ENCODE data around the gene EPS15.

The EPS15 gene

DNA sequence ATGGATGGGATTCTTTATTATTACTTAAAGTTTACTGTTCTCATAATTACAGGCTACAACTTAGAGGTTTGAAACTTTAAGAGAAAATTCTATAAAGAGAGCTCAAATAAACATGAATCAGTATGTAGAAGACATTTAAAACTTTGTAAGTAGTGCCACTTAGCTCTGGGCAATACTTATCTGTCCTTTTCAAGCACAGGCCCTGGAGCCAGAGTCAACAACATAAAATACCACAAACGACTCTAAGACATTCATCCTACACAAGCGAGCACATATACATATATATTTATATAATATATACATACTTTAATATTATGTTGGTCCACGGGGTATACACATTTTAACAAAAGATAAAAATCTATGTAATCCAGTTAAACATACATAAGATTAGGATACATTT lies 164.7 kb downstream of the EPS15 start:
- TF ChIP-seq, protein P1, sequence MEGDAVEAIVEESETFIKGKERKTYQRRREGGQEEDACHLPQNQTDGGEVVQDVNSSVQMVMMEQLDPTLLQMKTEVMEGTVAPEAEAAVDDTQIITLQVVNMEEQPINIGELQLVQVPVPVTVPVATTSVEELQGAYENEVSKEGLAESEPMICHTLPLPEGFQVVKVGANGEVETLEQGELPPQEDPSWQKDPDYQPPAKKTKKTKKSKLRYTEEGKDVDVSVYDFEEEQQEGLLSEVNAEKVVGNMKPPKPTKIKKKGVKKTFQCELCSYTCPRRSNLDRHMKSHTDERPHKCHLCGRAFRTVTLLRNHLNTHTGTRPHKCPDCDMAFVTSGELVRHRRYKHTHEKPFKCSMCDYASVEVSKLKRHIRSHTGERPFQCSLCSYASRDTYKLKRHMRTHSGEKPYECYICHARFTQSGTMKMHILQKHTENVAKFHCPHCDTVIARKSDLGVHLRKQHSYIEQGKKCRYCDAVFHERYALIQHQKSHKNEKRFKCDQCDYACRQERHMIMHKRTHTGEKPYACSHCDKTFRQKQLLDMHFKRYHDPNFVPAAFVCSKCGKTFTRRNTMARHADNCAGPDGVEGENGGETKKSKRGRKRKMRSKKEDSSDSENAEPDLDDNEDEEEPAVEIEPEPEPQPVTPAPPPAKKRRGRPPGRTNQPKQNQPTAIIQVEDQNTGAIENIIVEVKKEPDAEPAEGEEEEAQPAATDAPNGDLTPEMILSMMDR (IDR thresholded peaks at IDR 0.05; ENCODE audit: extremely low read depth, missing control alignments): no peak
- DNase-seq (ENCODE audit: low spot score): no peak

DNA sequence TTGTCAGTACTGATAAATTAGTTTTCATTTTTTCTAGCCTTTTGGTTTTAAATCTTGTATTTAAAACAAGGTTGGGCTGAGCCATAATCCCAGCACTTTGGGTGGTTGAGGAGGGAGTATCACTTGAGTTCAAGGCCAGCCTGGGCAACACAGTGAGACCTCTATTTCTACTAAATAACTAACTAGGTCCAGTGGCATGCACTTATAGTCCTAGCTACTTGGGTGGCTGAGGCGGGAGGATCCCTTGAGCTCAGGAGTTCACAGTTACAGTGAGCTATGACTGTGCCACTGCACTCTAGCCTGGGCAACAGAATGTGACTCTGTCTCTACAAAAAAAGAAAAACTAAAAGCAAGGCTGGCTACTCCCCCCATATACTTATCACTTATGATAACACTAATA lies 167.2 kb downstream of the EPS15 start:
- TF ChIP-seq, protein P1 (IDR thresholded peaks at IDR 0.05; ENCODE audit: extremely low read depth, missing control alignments): no peak
- DNase-seq (ENCODE audit: low spot score): no peak

DNA sequence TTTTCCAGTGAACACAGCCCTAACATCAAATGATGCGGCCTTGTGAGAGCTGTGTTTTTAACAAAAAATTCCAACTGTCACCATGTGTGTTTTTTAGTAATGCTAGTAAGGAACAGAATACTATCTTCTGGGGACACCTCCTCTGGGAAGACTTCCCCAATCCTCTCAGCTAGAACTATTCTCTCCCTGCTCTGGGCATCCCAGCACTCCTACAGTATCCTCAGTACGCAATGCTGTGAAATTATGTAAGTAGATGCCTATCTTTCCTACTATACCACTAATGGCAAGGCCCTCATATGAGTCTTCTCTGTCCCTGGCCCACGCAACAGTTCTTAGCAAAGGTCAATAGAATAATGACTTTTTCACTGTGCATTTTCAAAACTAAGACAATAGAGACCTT lies 169.2 kb downstream of the EPS15 start:
- DNase-seq (ENCODE audit: low spot score): no peak
- TF ChIP-seq, protein P1 (IDR thresholded peaks at IDR 0.05; ENCODE audit: extremely low read depth, missing control alignments): no peak

DNA sequence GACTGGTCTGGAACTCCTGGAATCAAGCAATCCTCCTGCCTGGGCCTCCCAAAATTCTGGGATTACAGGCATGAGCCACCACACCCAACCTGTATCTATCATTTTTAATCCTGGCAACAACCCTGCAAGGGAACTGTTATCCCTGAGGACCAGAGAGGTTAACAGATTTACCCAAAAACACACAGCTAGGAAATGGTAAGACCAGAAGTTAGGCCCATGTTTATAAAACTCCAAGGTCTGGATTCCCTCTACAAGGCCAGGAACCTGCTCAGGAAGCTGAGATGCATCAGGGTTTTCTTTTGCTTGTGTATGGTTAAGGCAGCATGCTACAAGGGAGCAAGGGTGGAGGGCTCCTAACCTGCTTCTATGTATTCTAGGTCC lies 170.9 kb downstream of the EPS15 start:
- DNase-seq (ENCODE audit: low spot score): no peak

GRCh38 chr1:51347398-51348146 lies 171.5 kb downstream of the EPS15 start:
- no peak for DNase-seq (ENCODE audit: low spot score)
- TF ChIP-seq, protein P1 (IDR thresholded peaks at IDR 0.05; ENCODE audit: extremely low read depth, missing control alignments): no peak

More for the DNA sequence above, 170.9 kb downstream of the EPS15 start:
- TF ChIP-seq, protein P1 (IDR thresholded peaks at IDR 0.05; ENCODE audit: extremely low read depth, missing control alignments): no peak

- TF ChIP-seq, protein P1 (IDR thresholded peaks at IDR 0.05; ENCODE audit: extremely low read depth, missing control alignments): no peak
- no peak for DNase-seq (ENCODE audit: low spot score)
Measured at GRCh38 chr1:51346086-51346942, 172.8 kb downstream of the EPS15 start.

DNA sequence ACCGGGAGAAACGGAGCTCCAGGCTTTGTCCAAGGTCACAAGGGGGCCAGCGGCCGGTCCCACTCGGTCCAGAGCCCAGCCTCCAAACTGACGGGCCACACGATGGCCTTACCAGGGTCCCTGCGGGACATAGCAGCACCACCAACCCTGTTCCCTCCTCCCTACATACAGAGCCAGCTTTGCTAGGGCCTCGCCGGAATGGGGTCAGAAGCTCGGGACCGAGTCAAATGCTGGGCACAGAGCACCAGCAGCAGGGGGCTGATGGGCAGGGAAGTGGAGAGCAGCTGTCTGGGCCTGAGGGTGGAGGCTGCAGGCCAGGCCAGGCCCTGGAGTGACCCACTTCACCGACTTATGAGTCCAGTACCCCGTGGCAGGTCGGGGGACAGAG lies 173.8 kb downstream of the EPS15 start:
- no peak for DNase-seq (ENCODE audit: low spot score)
- TF ChIP-seq, protein P1 (IDR thresholded peaks at IDR 0.05; ENCODE audit: extremely low read depth, missing control alignments): no peak

Data from GM20000 (cell line).